RPMI7951 (cell line): ENCODE measurements around the gene ABHD4. TPM values are rescaled to one million over a fixed set of nuclear protein-coding genes. Genes with fewer than 3 reads are reported as not detected.

Experiments
- total RNA-seq: library from RNA; depleted of rRNA; stranded (reverse); fragments of >200 nt; shearing (Covaris generic); gene quantifications from 2 replicates; pipeline ENCODE4 v1.2.3, GENCODE V29; 2014; rRNA removed

ABHD4 gene
- total RNA-seq, 1 experiment from 2014 or later, result 16.1 TPM

Other genes with a start within 250 kb of the ABHD4 start
- 486 and 521 TPM in 2 replicates for gene DAD1, start 9.1 kb upstream of the ABHD4 start, total RNA-seq
- gene OR6J1, start 46.1 kb downstream of the ABHD4 start, total RNA-seq, result not detected in 2 replicates
- gene OXA1L, start 168.4 kb downstream of the ABHD4 start, total RNA-seq, result 82.8 and 106 TPM in 2 replicates
- 2.2 and 2.5 TPM in 2 replicates for gene SLC7A7, start 217.1 kb downstream of the ABHD4 start, total RNA-seq
- gene MRPL52, start 231.6 kb downstream of the ABHD4 start, total RNA-seq, result 93.9 and 100 TPM in 2 replicates
- 613 and 718 TPM in 2 replicates for gene MMP14, start 238.3 kb downstream of the ABHD4 start, total RNA-seq